MCF 10A (cell line): ENCODE results near the gene ARHGEF37. TPM values are rescaled to one million over a fixed set of nuclear protein-coding genes. Genes with fewer than 3 reads are reported as not detected.

Experiments used
- BruUV-seq: library from RNA; stranded (reverse); fragments of 400-500 nt; replicated peaks from 2 replicates; lab custom pipeline; 2021; lab: Mats Ljungman, UMichigan
- CTCF ChIA-PET: fragments of 300-600 bp; sonication (Branson Sonifier 250); formaldehyde crosslinking; extraction: SDS; loops from one replicate; lab custom pipeline; 2021; ENCODE audit warnings: antibody characterized with exemption, inconsistent platforms; lab: Yijun Ruan, JAX
- POLR2A ChIA-PET: fragments of 300-600, 350-650 bp; sonication (Branson Sonifier 250); formaldehyde crosslinking; extraction: SDS; loops from one replicate; lab custom pipeline; 2020; ENCODE audit warnings: antibody characterized with exemption, inconsistent platforms; lab: Yijun Ruan, JAX
- DNase-seq: peaks from one replicate; pipeline ENCODE4 v3.0.0-alpha.2; 2018; ENCODE audit not compliant: unreplicated experiment
- H3K27ac Mint-ChIP-seq: one replicate; pipeline ENCODE4 v1.8.0; 2022; ENCODE audit warnings: mild to moderate bottlenecking, low read depth, mixed read lengths; ENCODE audit not compliant: unreplicated experiment
- H3K27me3 Mint-ChIP-seq: one replicate; pipeline ENCODE4 v1.8.0; 2022; ENCODE audit warnings: mixed read lengths; ENCODE audit not compliant: insufficient read depth, unreplicated experiment
- H3K36me3 Mint-ChIP-seq: one replicate; pipeline ENCODE4 v1.8.0; 2022; ENCODE audit warnings: mild to moderate bottlenecking, moderate library complexity, mixed read lengths; ENCODE audit not compliant: insufficient read depth, unreplicated experiment
- H3K4me1 Mint-ChIP-seq: one replicate; pipeline ENCODE4 v1.8.0; 2022; ENCODE audit warnings: mixed read lengths; ENCODE audit not compliant: insufficient read depth, unreplicated experiment
- H3K4me3 Mint-ChIP-seq: one replicate; pipeline ENCODE4 v1.8.0; 2022; ENCODE audit warnings: mild to moderate bottlenecking, moderate library complexity, mixed read lengths; ENCODE audit not compliant: unreplicated experiment
- H3K9me3 Mint-ChIP-seq: one replicate; pipeline ENCODE4 v1.8.0; 2022; ENCODE audit warnings: mixed read lengths; ENCODE audit not compliant: unreplicated experiment
- CTCF ChIP-seq: fragments of 200-600 bp; IDR thresholded peaks from one replicate; pipeline ENCODE4 v1.8.0; 2022; ENCODE audit warnings: antibody characterized with exemption, mild to moderate bottlenecking; ENCODE audit not compliant: unreplicated experiment
- intact Hi-C: fragments of 100-400 bp; cut with micrococcal nuclease; formaldehyde crosslinking; loops from 2 replicates; pipeline ENCODE4 v1.14.1; 2022
- total RNA-seq: library from RNA; stranded (reverse); gene quantifications from 2 replicates; pipeline ENCODE4 v1.2.3, GENCODE V29; 2022

ARHGEF37 gene
- total RNA-seq, 1 experiment from 2014 or later: 3.9 TPM

- ChIA-PET POLR2A (interaction anchor here (1.1 to 8.1 kb wide), 5 partner anchors 11 to 53 kb away, joined by 4 to 121 read pairs (median 30); partner anchors contain the start of genes ARHGEF37 and CSNK1A1), CTCF (interaction anchor here (1.1 to 4.6 kb wide), 8 partner anchors 10 to 388 kb away, joined by 3 to 56 read pairs (median 5); partner anchors contain the start of gene ARHGEF37)
- no peak for TF ChIP-seq CTCF
- no TSS peak for BruUV-seq
- Mint-ChIP-seq H3K4me1 (peaks cover 47% of the 10 kb centered on the region), H3K27me3 (no peaks in the 10 kb centered on the region), H3K36me3 (peaks cover 22% of the 10 kb centered on the region), H3K4me3 (no peak overlapping the region), H3K27ac (peak overlapping the region; percentile 49), H3K9me3 (no peaks in the 10 kb centered on the region)
- intact Hi-C loops: no loop called here
- DNase-seq: no peak
These were observed 23.0 kb downstream of the ARHGEF37 start for GRCh38 chr5:149604321-149604720.

- H3K9me3 Mint-ChIP-seq: no peaks in the 10 kb centered on the region
- H3K27me3 Mint-ChIP-seq: no peaks in the 10 kb centered on the region
- CTCF ChIA-PET: interaction anchor here (0.5 to 4.6 kb wide), 16 partner anchors 10 to 1129 kb away, joined by 3 to 56 read pairs (median 4); partner anchors contain the start of gene ARHGEF37
- DNase-seq: no peak
- POLR2A ChIA-PET: interaction anchor here (0.7 to 8.1 kb wide), 21 partner anchors 8 to 236 kb away, joined by 3 to 121 read pairs (median 6); partner anchors contain the start of gene ARHGEF37
- H3K36me3 Mint-ChIP-seq: peaks cover 26% of the 10 kb centered on the region
- H3K4me3 Mint-ChIP-seq: no peak overlapping the region
- peaks cover 48% of the 10 kb centered on the region for H3K4me1 Mint-ChIP-seq
- intact Hi-C loops: no loop called here
- H3K27ac Mint-ChIP-seq: peak overlapping the region; percentile 91
- no peak for TF ChIP-seq CTCF
- TSS peak; percentile 84 for BruUV-seq
These were observed 24.2 kb downstream of the ARHGEF37 start for GRCh38 chr5:149605354-149605997.

GRCh38 chr5:149605998-149606724 is 24.9 kb downstream of the ARHGEF37 start:
- no peak for TF ChIP-seq CTCF
- intact Hi-C loops: no loop called here
- Mint-ChIP-seq H3K27ac (peak overlapping the region; percentile 91), H3K4me1 (peaks cover 48% of the 10 kb centered on the region), H3K27me3 (no peaks in the 10 kb centered on the region), H3K4me3 (no peak overlapping the region), H3K9me3 (no peaks in the 10 kb centered on the region), H3K36me3 (peaks cover 30% of the 10 kb centered on the region)
- TSS peak; percentile 83 for BruUV-seq
- ChIA-PET POLR2A (interaction anchor here (0.7 to 8.1 kb wide), 20 partner anchors 9 to 237 kb away, joined by 3 to 121 read pairs (median 6); partner anchors contain the start of gene ARHGEF37), CTCF (interaction anchor here (0.5 to 4.6 kb wide), 14 partner anchors 11 to 245 kb away, joined by 3 to 56 read pairs (median 4); partner anchors contain the start of genes ARHGEF37 and CSNK1A1)
- peak; percentile 99 for DNase-seq
